Stimulated activated CD8-positive, alpha-beta memory T cell treated with anti-CD3 and anti-CD28 coated beads, Interleukin-15, amount 100 ng/mL, for 24 hours (primary cell): ENCODE results near the gene PSME3IP1.
"Not testable (repeated sequence)": the region's sequence is repeated elsewhere in the genome, so short reads cannot be mapped to it uniquely, and the experiment has no call there.

Experiments
- DNase-seq: peaks from one replicate; pipeline ENCODE4 v3.0.0-alpha.2; 2020; ENCODE audit warnings: low read depth

PSME3IP1 gene

GRCh38 chr16:57123974-57124674, 61.7 kb downstream of the PSME3IP1 start:
- DNase-seq, result no peak

DNA sequence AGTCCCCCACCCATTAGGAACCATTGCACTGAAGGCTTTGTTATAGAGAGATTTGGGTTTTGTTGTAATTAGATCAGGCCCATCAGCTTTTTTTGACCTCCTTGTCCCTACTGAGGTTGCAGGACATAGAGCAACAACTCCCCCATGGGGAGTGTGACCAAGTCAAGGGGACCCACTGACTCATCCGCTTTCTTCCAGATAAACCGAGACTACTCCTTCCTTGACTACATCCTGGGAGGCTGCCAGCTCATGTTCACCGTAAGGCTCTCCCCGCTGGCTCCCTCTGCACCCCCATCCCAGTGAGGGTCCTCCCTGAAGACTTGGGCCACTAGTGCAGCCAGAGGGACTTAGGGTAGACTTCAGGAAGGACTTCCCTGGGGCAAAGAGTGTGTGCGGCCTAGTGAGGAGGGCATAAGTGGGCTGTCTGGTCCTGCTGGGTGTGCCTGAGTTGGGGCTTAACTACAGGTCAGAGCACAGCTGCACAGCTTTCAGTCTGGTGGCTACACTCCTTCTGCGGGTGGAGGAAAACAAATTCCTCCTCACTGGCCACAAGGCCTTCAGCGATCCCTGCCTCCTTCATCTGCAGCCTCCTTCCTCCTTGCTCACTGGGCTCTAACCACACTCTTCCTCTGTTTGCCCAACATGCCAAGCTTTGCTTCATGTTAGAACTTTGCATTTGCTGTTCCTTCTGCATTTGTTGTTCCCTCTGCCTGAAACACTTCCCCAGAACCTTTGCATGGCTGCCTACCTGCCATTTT, 62.4 kb downstream of the PSME3IP1 start:
- DNase-seq, result no peak

- DNase-seq, result no peak
These were observed 67.3 kb downstream of the PSME3IP1 start for GRCh38 chr16:57118461-57119084.

GRCh38 chr16:57115514-57116182, 70.2 kb downstream of the PSME3IP1 start:
- no peak for DNase-seq

DNA sequence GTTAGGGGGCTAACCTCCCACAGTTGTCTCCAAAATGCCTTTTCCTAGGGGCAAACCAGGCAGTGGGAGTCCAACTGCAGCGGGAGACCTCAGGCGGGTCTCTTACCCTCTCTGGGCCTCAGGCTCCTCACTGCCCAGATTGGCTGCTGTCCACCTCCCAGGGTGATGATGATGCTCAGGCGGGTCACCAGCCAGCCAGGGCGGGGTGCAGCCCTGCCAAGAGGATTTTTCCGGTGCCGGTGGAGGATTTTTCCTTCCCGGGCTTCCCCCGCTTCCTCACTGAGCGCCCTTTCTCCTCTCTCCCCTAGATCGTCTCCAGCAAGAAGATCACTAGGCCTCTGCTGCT, 70.7 kb downstream of the PSME3IP1 start:
- DNase-seq, result no peak

GRCh38 chr16:57113664-57114063, 72.2 kb downstream of the PSME3IP1 start:
- no peak for DNase-seq

GRCh38 chr16:57113042-57113453, 72.8 kb downstream of the PSME3IP1 start:
- DNase-seq, result no peak

DNA sequence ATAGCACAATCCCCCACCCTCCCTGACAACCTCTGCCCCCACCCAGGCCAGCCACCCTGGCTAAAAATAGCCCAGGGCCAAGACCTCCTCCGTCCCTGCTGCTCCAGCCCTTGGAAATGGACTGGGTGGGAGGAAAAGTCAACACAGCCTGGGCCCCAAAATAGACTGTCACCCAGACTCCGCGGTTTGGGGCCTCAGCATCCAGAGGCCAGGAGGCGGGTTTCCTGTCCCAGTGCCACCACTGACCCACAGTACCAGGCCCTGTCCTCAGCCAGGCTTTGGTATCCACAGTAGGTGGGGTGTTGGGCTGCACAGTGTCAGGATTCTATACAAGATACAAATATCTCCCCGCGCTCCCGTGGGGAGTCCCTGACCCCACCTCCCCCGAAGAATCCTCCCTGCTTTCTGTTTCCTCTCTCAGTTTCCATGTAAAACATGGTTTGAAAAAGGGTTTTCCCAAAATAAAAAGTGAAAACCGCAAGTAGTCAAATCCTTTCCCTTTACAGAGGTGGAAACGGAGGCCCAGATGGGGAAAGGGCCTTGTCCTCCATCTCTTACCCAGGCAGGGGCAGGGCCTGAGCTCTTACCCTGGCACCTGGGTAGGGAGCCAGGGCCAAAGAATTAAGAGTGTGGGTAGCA, 73.3 kb downstream of the PSME3IP1 start:
- no peak for DNase-seq

- no peak for DNase-seq
These were observed 74.4 kb downstream of the PSME3IP1 start for GRCh38 chr16:57111420-57111819.

DNA sequence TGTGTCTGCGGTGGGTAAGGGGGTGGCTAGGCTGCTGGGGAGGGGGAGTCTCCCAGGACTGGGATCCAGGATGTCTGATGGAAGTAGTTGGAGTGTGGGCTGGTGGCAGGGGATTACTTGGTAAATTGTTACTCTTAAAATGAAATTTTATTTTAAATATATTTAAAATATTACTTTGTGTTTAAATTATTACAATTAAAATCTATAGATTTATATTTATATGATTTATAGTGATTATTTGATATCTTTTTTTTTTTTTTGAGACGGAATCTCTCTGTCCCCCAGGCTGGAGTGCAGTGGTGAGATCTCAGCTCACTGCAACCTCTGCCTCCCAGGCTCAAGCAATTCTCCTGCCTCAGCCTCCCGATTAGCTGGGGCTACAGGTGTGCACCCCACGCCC, 74.9 kb downstream of the PSME3IP1 start:
- no peak for DNase-seq

DNA sequence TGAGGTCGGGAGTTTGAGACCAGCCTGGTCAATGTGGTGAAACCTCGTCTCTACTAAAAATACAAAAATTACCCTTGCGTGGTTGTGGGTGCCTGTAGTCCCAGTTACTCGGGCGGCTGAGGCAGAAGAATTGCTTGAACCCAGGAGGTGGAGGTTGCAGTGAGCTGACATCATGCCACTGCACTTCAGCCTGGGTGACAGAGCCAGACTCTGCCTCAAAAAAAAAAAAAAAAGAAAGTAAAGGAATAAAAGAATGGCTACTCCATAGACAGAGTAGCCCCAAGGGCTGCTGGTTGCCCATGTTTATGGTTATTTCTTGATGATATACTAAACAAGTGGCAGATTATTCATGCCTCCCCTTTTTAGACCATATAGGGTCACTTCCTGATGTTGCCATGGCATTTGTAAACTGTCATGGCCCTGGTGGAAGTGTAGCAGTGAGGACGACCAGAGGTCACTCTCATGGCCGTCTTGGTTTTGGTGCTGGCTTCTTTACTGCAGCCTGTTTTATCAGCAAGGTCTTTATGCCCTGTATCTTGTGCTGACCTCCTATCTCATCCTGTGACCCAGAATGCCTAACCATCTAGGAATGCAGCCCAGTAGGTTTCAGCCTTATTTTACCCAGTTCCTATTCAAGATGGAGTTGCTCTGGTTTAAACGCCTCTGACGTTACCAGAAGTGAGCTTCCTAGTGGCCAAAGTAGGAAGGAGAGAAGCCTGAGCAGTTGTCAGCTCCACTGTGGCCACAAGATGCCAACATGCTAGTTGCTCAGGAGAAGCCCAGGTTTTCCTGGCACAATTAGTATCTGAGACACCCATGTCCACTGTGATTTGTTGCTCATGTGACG, 76.4 kb downstream of the PSME3IP1 start:
- not testable (repeated sequence) for DNase-seq

- no peak for DNase-seq
These were observed 77.4 kb downstream of the PSME3IP1 start for GRCh38 chr16:57108432-57108831.

DNA sequence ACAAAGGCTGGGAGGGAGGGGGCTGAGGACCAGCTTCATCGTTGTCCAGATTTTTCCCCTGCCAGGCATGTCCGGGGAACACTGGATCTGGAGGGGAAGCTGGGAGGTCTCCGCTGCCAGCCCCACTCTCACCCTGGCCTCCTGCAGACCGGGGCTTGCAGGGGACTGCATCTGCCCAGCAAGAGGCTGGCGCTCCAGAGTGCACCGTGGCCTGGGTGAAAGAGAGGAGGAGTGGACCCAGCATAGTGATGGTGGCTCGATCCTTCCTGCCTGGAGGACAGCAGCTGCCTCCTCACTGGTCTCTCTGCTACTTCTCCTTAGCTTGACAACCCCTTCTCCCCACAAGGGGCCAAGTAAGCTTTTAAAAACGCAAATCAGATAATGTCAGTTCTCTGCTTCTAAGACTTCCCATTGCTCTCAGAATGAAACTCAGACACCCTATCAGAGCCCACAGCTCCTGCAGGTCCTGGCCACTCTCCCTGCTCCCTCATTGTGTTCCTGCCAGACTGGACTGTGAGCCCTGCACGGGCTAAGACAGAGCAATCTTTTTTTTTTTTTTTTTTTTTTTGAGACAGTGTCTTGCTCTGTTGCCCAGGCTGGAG, 78.4 kb downstream of the PSME3IP1 start:
- no peak for DNase-seq

DNA sequence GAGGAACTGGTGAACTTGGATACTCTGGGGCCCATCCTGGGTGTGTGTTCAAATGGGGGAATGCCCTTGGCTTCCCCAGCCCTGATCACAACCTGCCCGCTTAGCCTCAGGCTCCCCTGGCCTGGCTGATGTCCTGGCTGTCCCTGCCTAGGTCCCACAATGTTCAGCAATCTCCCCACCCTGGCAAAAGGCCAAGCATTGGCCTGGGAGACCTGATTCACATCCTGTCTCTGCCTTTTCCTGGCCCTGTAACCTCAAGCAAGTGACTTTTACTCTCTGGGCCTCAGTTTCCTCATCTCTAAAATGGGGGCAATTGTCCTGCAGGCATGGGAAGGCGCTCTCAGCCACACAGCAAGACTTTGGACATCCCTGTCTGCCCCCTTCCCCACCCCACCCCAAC, 79.1 kb downstream of the PSME3IP1 start:
- no peak for DNase-seq

DNA sequence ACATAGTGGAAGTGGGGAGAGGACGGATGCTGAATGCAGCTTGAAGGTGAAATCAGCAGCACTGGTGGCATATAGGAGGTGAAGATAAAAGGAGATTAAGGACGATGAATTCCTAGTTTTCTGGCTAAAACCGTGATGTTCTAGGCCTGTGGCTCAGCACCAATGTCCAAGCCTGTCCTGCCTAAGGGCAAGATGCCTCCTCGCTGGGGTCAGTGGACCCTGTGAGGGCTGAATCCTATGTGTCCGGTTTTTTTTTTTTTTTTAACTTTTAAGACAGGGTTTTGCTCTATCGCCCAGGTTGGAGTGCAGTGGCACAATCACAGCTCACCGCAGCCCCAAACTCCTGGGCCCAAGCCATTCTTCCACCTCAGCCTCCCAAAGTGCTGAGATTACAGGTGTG, 80.7 kb downstream of the PSME3IP1 start:
- DNase-seq, result no peak

DNA sequence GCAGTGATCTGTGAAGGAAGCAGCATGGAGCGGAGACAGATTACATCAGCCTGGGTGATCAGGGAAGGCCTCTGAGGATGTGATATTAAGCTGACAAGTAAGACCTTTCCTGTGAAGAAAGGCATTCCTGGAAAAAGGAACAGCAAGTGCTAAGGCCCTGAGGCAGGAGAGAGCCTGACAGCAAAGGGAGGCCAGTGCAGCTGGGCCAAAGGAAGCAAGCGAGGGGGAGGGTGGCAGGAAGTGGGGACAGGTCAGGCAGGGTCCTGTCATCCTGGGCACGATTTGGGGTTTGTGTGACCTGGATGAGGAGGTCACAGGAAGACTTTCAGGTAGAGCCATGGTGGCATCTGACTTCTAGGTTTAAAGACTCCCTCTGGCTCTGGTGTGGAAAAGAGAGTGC, 81.1 kb downstream of the PSME3IP1 start:
- DNase-seq, result no peak

GRCh38 chr16:57102888-57103851, 82.7 kb downstream of the PSME3IP1 start:
- DNase-seq, result no peak
